ENCODE measurements around the gene XPO5.

Gene XPO5

DNA sequence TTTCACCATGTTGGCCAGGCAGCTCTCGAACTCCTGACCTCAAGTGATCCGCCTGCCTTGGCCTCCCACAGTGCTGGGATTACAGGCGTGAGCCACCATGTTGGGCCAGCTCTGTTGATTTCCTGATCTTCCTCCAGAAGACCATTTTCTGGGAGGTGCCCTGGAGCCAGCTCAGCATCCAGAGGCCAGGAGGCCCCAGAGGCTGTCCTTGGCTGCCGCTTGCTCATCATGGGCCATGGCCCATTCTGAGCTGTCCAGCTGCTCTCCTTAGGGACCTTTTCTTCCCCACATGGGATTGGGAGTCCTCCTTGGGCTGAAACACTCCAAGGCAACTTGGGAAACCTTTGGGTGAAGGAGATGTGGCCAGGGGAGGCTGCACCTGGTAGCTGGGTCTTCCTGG, 81.1 kb downstream of the XPO5 start:
- DNase-seq: no peak

DNA sequence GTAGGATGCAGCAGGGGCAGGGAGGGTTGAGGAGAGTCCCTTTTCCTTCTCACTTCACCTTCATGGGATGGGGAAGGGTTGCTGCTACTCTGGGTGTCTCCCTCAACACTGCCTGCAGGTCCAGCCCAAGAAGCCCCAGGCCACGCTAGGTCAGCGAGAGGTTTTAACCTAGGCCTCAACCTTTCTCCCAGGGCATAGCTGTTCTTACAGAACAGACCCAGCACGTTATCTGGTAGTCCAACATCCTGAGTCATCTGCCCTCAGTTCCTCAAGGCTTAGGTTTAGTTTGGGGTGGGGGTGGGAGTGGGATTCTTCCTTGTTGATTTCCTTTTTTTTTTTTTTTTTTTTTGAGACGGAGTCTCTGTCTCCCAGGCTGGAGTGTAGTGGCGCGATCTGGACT, 81.5 kb downstream of the XPO5 start:
- DNase-seq: no peak

- no peak for DNase-seq
Observed at GRCh38 chr6:43493833-43494232, 82.0 kb downstream of the XPO5 start.

DNA sequence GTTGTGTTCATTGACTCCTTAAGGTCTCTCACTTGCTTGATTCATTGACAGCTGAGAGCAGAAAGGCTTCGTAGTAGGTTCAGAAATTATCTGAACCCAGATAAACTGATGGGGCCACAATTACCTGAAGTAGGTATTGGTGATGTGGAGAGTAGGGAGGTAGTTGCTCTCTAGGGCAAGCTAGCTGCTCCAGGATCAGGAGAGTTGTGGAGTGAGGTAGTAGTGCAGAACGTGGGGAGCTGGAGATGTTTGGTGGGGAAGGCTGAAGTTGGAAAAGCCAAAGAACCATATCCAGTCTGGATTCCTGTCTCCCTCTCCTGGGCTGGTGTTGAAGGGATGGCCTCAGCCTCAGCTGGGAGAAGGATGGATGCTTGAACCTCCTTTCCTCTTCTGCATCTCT, 82.6 kb downstream of the XPO5 start:
- no peak for DNase-seq

DNA sequence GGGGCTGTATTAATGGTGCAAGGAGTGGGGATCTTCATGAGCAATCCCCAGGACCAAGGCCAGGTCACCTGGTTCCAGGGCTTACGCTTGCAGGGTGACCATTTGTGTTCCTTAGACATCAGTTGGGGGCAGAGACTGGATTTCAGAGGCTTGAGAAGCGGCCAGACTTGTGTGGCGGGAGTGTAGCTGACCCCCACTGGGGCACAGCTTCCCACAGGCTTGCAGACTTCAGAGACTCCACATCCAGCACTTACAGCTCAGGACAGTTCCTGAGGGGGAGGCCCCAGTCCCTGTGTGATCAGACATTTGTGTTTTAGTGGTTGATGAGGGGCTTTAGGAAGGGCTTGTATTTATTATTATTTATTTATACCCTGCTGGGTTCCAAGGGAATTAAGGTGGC, 83.2 kb downstream of the XPO5 start:
- DNase-seq: no peak

DNA sequence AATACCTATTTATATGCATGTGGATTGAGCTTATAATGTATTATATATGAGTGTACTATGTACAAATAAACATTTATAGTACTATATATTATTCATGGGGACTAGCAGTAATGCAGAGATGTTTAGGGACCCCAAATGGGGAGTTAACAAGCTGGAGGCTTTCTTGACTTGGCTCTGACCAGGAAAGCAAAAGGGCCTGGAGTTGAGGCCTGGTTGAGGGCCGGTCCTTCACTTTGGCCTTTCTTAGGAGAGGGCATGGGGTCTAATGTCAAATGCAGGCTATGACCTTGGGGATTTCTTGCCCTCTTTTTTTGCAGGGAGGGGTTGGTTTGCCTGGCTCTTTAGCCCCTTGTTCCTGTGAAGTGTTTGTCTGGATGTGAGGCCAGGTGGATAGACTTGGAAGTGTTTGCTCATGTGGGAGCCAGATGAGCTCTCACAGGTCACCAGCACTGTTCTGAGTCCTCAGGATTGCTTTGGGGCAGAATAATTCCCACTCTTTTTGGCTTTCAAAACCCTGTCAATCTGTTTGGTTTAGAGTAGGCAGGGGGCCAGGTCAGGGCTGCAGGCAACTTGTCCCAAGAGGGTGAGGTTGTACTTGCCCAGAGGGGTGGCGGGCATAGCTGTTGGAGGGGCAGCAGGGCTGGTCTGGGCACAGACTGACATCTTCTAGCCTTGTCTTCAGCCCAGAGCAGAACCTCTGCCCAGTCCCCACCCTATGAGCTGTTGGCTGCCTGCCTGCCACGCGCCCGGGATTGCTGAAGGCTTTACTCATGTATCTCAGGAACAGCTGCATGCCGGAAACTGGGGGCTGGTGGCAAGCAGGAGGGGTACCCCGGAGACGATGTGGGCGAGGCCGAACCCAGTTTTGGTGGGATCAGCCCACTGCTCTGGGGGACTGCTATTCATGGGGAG, 83.8 kb downstream of the XPO5 start:
- DNase-seq: peak; percentile 22

- no peak for DNase-seq
Observed at GRCh38 chr6:43490523-43490939, 85.3 kb downstream of the XPO5 start.

DNA sequence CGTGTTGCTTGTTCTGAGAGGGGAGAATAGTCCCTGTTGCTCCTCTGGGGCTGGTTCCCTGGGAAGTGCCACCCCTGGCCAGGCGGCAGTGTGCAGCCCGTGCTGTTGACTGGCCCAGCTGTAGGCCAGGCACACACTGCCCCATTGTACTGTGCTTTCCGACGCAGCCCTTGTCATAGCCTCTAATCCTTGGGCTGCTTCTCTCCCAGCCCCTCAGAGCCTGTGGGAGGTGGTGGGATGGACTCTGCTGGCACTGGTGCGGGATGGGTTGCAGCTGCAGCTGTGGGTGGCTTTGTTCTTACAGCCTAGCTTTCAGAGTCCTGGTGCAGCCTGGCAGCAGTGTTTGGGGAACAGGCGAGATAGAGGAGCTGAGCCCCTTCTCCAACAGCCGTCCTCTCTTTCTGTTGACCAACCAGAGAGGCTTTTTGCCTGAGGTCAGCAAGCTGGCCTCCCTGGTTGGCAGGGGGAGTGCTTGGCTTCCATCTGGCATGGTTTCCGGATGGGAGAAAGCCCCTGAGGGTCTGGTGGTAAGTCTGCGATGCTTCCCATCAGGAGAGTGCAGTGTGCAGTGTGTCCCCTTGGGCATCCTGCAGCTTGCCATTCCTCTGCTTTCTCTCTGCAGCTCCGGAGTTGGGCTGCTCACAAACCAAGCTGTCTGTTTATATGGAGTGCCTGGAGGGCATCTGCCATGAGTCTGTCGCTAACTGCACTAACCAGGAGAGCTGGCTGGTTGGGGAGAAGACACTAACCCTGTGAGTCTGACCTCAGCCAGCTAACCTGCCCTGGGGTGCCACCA, 86.4 kb downstream of the XPO5 start:
- no peak for DNase-seq

DNA sequence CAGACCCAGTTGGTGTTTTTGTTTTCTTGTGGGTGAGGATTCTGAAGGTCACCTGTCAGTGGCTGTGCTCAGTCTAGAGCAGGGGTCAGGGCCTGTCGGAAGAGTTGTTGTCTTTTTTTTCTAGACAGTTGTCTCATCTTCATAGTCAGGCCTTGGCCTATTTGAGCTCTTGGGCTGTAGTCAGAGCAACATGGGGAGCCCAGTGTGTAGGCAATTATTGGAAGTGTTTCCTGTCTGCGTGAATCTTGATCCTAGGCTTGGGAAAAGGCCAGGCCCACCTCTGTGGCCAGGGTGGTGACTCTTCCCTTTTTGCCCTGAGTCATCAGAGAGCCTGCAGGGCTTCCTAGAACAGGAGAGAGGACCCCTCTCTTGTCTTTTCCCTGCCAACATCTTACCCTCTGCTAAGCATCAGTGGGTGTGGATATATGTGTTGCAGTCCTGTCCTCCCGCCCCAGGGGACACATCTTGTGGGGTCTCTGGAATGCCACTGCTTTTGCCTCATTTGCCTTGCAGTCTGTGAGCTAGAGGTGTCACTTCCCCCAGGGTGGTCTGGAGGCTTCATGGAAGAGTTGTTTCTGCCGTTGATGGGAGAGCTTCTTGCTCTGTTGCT, 87.1 kb downstream of the XPO5 start:
- DNase-seq: no peak

DNA sequence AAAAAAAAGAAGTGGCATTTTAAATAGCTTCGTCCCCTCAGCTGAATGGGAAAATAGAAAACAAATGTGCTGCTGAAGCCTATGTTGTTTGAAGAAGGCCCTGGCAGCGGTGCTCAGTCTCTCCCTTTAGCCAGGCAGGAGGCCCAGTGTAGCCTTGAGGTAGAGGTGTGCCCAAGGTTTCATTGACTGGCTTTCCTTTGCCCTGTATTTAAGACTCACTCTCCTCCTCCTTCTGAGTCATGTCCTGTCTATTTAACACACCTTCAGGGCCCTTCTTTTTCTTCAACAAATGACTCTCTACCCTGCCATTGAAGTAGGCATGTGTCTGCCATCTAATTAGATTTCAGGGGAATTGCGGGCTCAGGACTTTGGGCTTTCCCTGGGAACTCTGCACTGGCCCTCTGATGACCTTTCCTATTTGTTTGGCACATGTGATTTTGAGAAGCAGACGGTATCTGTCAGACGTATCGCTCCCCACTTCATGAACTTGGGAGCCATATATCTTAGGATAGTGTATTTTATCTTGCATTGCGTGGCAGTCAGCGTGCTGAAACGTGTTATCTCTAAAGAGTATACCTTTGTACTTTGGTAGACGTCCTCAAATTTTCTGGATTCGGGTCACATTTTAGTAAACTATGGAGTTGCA, 94.1 kb downstream of the XPO5 start:
- no peak for DNase-seq

DNA sequence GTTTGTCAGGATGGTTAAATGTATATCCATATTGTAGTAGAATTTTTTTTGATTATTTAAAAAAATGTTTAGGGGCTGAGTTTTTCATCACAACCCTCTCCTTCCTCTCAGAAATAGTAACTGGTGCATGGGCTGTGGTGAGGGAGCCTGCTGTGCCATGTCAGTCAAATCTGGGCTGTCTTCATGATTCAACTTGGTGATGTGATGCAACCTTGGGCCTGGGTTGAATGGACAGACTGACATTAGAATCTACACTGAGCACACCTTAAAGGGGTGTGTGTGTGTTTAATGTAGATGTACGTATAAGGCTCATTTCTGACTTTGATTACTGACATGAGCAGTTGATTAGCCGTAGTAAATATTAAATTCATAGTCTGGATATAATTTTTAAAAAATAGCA, 94.8 kb downstream of the XPO5 start:
- no peak for DNase-seq

DNA sequence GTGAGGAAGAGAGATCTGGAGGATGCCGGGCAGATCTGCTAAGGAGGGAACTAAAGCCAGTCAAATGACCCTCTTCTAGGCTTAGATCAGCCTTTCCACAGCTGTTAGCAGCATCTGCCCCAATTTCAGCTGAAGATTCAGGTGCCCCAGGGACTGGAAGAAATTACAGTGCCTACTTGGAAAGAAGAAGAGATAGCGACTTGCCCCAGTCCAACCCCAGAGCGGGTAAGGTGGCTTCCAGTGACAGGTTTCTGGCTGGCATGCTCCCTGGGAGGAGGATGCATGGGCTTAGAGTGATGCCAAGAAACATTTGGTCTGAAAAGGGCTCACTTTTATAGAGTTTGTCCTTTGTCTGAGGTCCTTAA, 97.8 kb downstream of the XPO5 start:
- peak; percentile 17 for DNase-seq

- DNase-seq: peak; percentile 11
Observed at GRCh38 chr6:43477235-43478007, 98.4 kb downstream of the XPO5 start, which contains the start of gene TJAP1. TJAP1 (plus strand) TSS chr6:43477570; CDS start chr6:43499002, 21,432 bp downstream.

DNA sequence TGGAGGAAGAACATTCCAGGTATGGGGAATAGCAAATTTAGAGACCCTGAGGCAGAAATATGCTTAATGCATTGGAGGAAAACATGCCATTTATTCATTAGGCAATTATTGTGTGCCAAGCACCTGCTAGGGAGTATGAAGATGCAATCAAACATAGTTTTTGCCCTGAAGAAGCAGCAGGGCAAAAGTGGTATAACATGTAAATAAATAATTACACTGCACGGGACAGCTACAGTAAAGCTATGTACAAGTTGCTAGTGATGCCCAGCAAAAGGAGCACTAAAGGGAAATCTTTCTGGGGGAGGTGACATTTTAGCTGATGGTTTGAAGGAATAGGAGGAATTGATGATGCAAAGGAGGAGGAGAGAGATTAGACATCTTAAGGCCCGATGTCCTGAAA, 99.1 kb downstream of the XPO5 start:
- DNase-seq: no peak

- peak; percentile 92 for DNase-seq
Observed at GRCh38 chr6:43475516-43475915, 100.3 kb downstream of the XPO5 start.

- DNase-seq: no peak
Observed at GRCh38 chr6:43472515-43472914, 103.3 kb downstream of the XPO5 start.

All from DMS 273 treated with DMSO at 0.1 percent for 48 hours (cell line).